ENCODE measurements around the gene MYL7. TPM values are rescaled to one million over a fixed set of nuclear protein-coding genes. Genes with fewer than 3 reads are reported as not detected.

MYL7 gene
- total RNA-seq, 1 donor from 2014 or later, result 2,865 TPM

DNA sequence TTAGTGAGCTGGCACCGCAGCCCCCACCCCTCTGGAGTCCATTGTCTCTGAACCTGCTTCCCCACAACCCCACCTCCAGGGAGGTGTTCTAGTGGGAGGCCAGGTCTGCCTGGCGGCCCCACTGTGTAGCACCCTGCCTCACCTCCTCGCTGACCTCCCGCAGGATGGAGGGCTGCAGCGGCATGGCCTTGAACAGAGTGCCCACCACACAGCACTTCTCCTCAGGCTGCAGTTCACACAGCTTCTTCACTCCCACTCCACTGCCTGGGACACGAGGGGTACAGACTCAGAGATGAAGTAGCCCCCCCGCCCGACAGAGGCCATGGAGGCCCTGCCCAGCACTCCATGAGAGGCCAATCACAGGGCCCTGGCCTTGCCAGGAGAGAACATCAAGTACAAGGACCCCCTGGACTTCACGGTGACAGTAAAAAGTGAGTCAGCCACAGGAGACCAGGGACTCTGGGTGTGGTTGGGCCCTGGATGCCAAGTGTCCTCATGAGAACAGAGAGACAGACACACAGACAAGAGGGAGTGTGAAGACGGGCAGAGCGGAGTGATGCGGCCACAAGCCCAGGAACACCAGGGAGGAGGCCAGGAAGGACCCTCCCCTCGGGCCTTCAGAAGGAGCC, 23.2 kb downstream of the MYL7 start:
- ATAC-seq (no peak), DNase-seq (no peak)
- intact Hi-C loops (cut with micrococcal nuclease), result no loop called here

DNA sequence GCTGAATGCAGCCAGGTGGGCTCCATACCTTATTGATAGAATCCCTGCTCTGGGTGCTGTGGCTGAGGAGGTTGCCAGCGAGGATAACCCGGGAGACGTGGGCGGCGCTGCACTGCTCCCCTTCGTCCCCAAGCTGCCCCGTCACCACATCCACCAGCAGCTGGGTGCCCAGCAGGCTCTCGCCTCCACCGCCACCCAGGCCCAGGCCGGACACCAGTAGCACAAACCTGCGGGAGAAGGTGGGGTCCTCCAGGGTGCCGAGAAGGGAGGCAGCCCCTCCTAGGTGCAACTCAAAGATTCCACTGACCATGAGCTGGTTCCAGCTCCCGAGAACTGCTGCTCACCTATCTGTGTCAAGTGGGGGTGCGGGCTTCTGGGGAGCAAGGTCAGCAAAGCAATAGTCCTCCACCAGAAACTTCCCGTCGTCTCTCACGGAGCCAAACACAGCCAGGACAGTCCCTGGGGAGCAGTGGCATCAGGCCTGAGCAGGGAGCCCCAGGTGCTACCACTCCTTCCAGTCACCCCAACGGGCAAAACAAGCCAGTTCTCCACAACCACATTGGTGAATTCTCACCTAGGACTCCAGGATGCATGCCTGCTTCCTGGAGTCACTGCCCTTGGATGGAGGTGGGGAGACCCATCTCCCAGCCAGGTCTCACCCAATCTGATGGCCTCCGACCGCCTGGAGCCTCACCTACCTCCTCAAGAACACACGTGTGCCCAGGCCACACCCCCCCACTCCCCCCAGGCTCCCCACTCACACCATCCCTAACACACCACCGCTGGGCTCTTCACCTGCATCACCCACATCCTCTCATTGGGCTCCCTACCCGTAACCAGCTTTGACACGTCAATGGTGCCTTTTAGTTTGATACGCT, 24.1 kb downstream of the MYL7 start:
- intact Hi-C loops (cut with micrococcal nuclease), result no loop called here
- DNase-seq (no peak), ATAC-seq (no peak)

DNA sequence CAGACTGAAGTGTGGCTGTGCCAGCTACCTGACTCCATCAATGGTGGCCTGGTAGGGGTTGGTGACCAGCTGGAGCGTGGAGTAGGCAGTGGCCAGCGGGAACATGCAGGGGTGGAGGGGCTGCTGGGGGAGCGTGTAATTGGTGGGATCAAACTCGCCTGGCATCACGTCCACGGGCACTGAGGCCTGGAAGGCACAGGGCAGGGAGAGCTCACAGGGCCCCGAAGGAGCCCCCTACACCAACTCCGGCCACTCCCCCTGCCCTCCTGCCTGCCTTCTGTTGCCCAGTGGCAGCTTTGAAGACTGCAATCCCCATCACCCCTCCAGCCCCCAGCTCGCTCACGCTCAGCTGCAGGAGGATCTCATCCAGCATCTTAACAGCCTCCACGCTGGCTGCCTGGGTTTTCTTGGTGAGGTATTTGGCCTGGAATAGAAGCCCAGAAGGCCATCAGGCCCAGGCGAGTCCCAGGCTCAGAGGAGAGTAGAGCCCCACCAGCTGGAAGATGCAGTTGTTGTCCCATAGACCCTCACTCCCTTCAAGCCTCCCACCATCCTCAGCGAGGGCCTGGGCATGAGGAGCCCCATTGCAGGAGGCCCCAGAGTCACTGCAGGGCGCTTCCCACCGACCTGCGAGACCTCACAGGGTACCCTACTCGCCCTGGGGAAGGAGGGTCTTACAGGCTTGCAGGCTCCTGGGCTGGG, 24.9 kb downstream of the MYL7 start:
- DNase-seq, result no peak

DNA sequence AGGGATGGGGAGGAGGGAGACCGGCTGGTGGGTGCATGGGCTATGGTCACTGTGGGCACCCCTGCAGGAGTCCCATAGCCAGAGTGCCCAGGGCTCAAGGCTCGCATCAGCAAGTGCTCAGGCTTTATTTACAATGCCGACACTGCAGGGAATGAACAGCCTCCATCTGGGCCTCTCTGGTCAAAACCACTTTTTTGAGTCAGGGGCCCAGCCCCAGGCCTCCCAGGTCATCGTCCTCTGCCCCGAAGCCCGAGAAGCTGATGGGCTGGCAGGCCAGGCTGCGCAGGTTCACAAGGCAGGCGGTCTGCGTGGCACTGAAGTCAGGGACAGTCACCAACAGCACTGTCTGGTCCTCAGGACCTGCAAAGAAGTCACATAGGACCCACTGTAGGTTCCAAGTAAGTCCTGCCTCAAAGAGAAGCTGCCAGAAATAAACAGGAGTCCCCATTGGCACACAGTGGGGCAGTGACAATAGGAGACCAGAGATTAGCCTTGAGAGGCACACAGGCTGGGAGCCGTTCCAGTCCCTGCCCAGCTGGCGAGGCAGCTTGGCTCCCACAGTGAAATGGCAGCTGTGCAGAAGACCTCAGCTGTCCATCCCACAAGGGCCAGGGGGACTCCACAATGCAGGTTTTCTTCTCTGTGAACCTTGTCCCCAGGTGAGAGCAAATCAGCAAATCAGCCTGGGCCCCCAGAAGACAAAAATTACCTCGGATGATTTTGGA, 26.4 kb downstream of the MYL7 start:
- DNase-seq (peak; percentile 87), ATAC-seq (peak; percentile 89)
- intact Hi-C loops (cut with micrococcal nuclease), result no loop called here

More for the DNA sequence above, 24.9 kb downstream of the MYL7 start:
- intact Hi-C loops (cut with micrococcal nuclease), result no loop called here
- ATAC-seq, result no peak

DNA sequence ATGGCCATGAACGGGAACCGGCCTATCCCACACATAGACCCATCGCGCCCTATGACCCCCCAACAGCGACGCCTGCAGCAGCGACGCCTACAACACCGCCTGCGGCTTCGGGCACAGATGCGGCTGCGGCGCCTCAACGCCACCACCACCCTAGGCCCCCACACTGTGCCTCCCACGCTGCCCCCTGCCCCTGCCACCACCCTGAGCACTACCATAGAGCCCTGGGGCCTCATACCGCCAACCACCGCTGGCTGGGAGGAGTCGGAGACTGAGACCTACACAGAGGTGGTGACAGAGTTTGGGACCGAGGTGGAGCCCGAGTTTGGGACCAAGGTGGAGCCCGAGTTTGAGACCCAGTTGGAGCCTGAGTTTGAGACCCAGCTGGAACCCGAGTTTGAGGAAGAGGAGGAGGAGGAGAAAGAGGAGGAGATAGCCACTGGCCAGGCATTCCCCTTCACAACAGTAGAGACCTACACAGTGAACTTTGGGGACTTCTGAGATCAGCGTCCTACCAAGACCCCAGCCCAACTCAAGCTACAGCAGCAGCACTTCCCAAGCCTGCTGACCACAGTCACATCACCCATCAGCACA, 27.3 kb downstream of the MYL7 start:
- intact Hi-C loops (cut with micrococcal nuclease), result no loop called here
- DNase-seq (no peak), ATAC-seq (no peak)

DNA sequence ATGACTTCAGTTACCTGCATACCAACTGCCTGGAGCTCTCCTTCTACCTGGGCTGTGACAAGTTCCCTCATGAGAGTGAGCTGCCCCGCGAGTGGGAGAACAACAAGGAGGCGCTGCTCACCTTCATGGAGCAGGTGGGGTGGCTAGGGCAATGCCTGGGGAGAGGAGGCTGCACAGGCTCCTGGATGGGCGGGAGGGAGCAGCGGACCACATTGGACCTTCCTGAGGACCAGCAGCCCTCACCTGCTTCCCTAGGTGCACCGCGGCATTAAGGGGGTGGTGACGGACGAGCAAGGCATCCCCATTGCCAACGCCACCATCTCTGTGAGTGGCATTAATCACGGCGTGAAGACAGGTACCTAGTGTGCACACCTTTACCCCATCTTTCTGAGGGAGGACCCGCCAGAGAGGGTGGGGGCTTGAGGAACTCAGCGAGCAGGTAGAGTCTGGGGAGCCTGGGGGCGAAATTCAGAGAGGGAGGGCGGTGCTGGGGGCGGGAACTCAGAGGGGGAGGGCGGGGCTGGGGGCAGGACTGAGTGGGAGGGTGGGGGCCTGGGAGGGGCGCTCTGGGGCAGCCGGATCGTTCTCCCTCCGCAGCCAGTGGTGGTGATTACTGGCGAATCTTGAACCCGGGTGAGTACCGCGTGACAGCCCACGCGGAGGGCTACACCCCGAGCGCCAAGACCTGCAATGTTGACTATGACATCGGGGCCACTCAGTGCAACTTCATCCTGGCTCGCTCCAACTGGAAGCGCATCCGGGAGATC, 28.0 kb downstream of the MYL7 start:
- DNase-seq, result no peak
- intact Hi-C loops (cut with micrococcal nuclease), result no loop called here
- no peak for ATAC-seq

DNA sequence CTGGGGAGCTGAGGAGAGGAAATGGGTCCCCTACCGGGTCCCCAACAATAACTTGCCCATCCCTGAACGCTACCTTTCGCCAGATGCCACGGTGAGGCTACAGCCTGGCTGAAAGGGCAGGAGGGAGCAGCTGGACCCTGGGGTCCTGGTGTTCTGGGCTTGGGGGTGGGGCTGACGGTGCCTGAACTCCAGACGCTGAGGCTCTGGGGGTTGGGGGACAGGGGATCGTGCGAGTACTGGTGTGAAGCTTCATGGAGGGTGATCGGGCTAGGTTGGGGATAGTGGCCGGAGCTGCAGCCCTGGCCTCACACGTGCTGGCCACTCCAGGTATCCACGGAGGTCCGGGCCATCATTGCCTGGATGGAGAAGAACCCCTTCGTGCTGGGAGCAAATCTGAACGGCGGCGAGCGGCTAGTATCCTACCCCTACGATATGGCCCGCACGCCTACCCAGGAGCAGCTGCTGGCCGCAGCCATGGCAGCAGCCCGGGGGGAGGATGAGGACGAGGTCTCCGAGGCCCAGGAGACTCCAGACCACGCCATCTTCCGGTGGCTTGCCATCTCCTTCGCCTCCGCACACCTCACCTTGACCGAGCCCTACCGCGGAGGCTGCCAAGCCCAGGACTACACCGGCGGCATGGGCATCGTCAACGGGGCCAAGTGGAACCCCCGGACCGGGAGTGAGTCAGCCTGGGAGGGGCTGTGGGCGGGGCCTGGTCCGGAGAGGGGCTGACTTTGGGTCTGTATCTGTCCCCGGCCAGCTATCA, 28.7 kb downstream of the MYL7 start:
- intact Hi-C loops (cut with micrococcal nuclease), result no loop called here
- ATAC-seq (no peak), DNase-seq (no peak)

DNA sequence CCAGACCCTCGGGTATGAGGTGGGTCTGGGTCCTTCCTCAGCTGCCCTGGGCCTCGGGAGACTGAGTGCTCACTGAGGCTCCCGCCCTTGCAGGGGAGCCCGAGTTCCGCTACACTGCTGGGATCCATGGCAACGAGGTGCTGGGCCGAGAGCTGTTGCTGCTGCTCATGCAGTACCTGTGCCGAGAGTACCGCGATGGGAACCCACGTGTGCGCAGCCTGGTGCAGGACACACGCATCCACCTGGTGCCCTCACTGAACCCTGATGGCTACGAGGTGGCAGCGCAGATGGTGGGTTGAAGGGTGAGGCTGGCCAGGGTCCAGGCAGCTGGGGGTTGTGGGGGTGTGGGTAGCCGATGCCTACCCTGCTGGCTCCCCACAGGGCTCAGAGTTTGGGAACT, 29.4 kb downstream of the MYL7 start:
- intact Hi-C loops (cut with micrococcal nuclease), result no loop called here
- ATAC-seq (no peak), DNase-seq (no peak)

DNA sequence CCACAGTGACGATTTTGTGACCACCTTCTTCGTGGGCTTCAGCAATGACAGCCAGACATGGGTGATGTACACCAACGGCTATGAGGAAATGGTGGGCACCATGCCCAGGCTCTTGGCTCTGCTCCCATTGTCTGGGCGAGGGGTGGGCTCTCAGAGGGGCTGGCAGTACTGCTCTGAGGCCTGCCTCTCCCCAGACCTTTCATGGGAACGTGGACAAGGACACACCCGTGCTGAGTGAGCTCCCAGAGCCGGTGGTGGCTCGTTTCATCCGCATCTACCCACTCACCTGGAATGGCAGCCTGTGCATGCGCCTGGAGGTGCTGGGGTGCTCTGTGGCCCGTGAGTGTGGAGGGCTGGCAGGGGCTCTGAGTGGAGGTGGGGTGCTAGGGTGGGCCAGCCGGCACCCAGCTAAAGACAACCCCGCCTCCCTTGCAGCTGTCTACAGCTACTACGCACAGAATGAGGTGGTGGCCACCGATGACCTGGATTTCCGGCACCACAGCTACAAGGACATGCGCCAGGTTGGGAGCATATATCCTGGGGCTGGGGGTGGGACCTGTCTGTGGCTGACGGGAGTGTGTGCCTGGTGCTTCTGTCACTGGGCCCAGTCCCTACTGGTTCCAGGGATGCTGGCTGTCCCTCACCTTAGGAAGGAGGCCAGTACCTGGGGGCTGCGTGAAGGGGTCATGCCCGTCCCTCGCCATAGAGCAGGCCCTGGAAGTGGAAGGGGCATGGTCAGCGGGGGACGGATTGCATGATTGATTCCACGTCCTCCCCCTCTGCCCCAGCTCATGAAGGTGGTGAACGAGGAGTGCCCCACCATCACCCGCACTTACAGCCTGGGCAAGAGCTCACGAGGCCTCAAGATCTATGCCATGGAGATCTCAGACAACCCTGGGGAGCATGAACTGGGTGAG, 30.2 kb downstream of the MYL7 start:
- no peak for ATAC-seq
- DNase-seq, result no peak
- intact Hi-C loops (cut with micrococcal nuclease), result no loop called here

DNA sequence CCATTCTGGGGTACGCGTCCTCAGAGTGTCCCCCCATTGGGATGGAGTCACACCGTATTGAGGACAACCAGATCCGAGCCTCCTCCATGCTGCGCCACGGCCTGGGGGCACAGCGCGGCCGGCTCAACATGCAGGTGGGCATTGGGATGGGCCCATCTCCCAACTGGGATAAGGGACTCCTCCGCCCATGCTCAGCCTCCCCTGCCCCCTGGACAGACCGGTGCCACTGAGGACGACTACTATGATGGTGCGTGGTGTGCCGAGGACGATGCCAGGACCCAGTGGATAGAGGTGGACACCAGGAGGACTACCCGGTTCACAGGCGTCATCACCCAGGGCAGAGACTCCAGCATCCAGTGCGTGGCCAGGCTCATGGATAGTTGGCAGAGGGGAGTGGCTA, 31.1 kb downstream of the MYL7 start:
- intact Hi-C loops (cut with micrococcal nuclease), result no loop called here
- ATAC-seq (no peak), DNase-seq (no peak)

DNA sequence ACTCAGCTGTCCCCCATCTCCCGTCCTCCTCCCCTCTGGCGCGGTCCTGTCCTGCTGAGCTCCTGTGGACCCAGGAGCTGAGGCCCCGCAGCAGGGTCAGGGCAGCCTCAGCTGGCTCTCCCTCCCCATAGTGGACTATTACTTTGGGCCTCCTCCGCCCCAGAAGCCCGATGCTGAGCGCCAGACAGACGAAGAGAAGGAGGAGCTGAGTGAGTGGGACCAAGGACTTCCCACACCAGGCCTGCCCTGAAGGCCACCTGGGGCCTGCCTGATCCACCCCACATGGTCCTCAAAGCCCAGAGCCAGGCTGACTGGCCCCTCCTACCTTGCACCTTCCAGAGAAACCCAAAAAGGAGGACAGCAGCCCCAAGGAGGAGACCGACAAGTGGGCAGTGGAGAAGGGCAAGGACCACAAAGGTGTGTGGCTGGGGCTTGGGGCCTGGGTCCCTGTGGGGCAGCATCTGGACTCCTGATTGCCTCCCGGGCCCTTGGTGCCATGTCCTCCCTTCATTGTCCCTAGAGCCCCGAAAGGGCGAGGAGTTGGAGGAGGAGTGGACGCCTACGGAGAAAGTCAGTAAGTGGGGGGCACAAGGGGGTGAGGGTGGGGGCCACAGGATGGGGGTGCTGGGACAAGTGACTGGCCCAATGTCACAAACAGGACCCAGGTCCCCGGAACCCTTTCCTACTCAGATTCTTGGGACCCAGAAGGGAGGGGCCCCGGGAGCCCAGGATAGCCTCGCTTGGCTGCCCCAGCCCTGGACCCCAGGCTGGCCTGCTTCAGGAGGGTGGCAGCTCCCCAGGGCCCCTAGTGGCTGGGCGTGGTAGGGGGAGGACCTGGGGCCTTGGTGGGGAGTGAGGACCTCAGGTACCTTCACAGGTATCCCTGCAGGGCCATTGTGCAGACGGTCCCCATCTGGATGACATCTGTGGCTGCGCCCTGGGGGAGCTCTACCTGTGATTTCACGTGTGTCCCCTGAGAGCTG, 32.1 kb downstream of the MYL7 start:
- no peak for ATAC-seq
- intact Hi-C loops (cut with micrococcal nuclease), result no loop called here
- no peak for DNase-seq

DNA sequence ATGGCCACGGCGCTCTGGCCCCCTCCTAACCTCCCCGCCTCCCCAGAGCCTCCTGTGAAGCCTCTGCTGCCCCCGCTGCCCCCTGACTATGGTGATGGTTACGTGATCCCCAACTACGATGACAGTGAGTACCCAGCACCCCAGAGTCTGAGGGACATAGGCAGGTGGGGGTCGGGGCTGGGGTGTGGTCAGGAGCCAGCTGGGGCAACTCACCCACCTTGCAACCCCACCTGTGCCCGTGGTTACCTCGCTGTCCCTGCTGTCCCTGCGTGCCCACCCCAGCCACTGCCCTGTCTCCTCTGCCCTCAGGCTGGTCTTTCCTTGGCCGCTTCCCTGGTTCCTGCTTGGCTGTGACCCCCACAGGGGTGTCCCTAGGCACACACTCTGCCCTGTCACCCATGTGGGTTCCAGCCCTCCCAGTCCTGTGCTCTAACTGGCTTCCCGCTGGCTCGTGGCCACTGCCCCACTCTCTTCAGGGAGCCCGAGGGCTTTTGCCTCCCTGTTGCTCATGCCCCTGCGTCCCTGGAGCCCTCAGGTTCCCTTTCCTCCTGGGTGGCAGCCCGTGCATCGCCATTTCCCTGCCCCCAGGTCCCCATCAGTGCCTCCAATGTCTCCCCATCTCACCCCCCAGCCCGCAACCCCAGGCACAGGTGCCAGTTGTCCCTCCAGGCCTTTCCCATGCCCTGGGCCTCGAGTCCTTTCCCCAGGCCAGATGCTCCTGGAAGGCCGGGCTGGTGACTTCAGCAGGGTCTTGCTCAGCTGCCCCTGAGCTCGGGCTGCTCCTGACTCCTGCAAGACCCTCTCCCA, 33.0 kb downstream of the MYL7 start:
- DNase-seq (no peak), ATAC-seq (no peak)
- intact Hi-C loops (cut with micrococcal nuclease), result no loop called here

DNA sequence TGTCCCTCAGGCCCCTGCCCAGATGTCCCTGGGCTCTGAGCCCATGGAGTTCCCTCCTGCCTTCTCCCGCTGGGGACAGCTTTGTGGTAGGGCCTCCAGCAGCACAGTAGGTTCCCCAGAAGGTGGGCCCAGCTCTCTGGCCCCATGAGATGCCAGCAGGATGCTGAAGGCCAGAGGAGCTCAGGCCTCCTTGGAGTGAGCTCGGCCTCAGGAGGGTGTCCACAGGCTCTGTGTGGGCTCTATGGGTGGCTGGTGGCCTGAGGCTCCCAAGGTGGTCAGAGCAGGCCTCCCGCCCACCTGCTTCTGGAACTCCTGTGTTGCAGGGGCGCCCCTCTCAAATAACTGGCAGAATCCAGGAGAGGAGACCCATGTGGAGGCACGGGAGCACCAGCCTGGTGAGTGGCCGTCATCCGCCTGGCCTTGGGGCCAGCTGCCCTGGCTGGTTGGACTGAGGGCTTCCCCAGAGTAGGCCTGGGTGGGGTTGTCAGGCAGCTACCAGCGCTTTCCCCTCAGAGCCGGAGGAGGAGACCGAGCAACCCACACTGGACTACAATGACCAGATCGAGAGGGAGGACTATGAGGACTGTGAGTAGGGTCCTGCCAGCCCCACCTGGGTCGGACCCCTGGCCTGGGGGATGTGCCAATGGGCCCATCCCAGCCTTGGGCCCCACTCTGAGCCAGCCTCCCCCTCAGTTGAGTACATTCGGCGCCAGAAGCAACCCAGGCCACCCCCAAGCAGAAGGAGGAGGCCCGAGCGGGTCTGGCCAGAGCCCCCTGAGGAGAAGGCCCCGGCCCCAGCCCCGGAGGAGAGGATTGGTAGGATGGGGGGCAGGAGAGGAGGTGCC, 33.8 kb downstream of the MYL7 start:
- no peak for ATAC-seq
- DNase-seq, result no peak
- intact Hi-C loops (cut with micrococcal nuclease), result no loop called here

Data from left ventricle myocardium superior (tissue), 1 donor.